Neural progenitor cell (in vitro differentiated cells): ENCODE measurements around the gene NFIX. TPM values are rescaled to one million over a fixed set of nuclear protein-coding genes. Genes with fewer than 3 reads are reported as not detected.

Experiments
- DNase-seq: peaks from one replicate; pipeline ENCODE4 v3.0.0-alpha.2; 2016; ENCODE audit warnings: low spot score
- H2AFZ ChIP-seq: fragments of 200-600 bp; sonication (generic); replicated peaks from 2 replicates; pipeline ENCODE4 v1.6.1; 2016; ENCODE audit warnings: antibody characterized with exemption
- H3F3A ChIP-seq: fragments of 200-600 bp; sonication (generic); 2 replicates; pipeline ENCODE4 v1.6.1; 2016; ENCODE audit warnings: antibody characterized with exemption, low read depth
- H3K27ac ChIP-seq: fragments of 200-600 bp; sonication (generic); 2 replicates; pipeline ENCODE4 v1.5.1; 2016; ENCODE audit warnings: mild to moderate bottlenecking
- H3K27me3 ChIP-seq: fragments of 200-600 bp; sonication (generic); 2 replicates; pipeline ENCODE4 v1.6.1; 2016; ENCODE audit warnings: mild to moderate bottlenecking, moderate library complexity
- H3K36me3 ChIP-seq: fragments of 200-600 bp; sonication (generic); 2 replicates; pipeline ENCODE4 v1.5.1; 2016
- H3K4me1 ChIP-seq: fragments of 200-600 bp; sonication (generic); 2 replicates; pipeline ENCODE4 v1.6.1; 2016; ENCODE audit warnings: mixed run types
- H3K4me2 ChIP-seq: fragments of 200-600 bp; sonication (generic); 2 replicates; pipeline ENCODE4 v1.6.1; 2016
- H3K4me3 ChIP-seq: fragments of 200-600 bp; sonication (generic); 2 replicates; pipeline ENCODE4 v1.5.1; 2016
- H3K79me2 ChIP-seq: fragments of 200-600 bp; sonication (generic); 2 replicates; pipeline ENCODE4 v1.6.1; 2016; ENCODE audit warnings: low read depth
- H3K9ac ChIP-seq: fragments of 200-600 bp; sonication (generic); 2 replicates; pipeline ENCODE4 v1.6.1; 2016
- H3K9me3 ChIP-seq: fragments of 200-600 bp; sonication (generic); 2 replicates; pipeline ENCODE4 v1.5.1; 2016; ENCODE audit warnings: low read depth
- H4K20me1 ChIP-seq: fragments of 200-600 bp; sonication (generic); 2 replicates; pipeline ENCODE4 v1.6.1; 2016; ENCODE audit warnings: low read depth
- H3K27ac Mint-ChIP-seq: 3 replicates; pipeline ENCODE4 v1.8.0; 2021; ENCODE audit warnings: mixed read lengths
- H3K27me3 Mint-ChIP-seq: 2 replicates; pipeline ENCODE4 v1.8.0; 2022; ENCODE audit warnings: low read depth, mild to moderate bottlenecking, inconsistent platforms, moderate library complexity, mixed read lengths; ENCODE audit not compliant: insufficient read depth
- H3K36me3 Mint-ChIP-seq: 3 replicates; pipeline ENCODE4 v1.8.0; 2021; ENCODE audit warnings: mixed read lengths
- H3K4me1 Mint-ChIP-seq: 3 replicates; pipeline ENCODE4 v1.8.0; 2021; ENCODE audit warnings: mixed read lengths
- H3K4me3 Mint-ChIP-seq: 3 replicates; pipeline ENCODE4 v1.8.0; 2021; ENCODE audit warnings: mild to moderate bottlenecking, moderate library complexity, mixed read lengths
- H3K9me3 Mint-ChIP-seq: 3 replicates; pipeline ENCODE4 v1.8.0; 2020; ENCODE audit warnings: mixed read lengths
- EZH2 ChIP-seq: fragments of 200-600 bp; sonication (generic); IDR thresholded peaks from 2 replicates; pipeline ENCODE4 v1.6.1; 2017; ENCODE audit warnings: antibody characterized with exemption, mild to moderate bottlenecking, moderate library complexity
- EZH2phosphoT487 ChIP-seq: fragments of 200-600 bp; sonication (generic); IDR thresholded peaks from 2 replicates; pipeline ENCODE4 v1.6.1; 2017; ENCODE audit warnings: antibody characterized with exemption
- total RNA-seq: library from RNA; depleted of rRNA; stranded (reverse); fragments of >200 nt; gene quantifications from 2 replicates; pipeline ENCODE4 v1.2.3, GENCODE V29; 2015; ENCODE audit warnings: low replicate concordance
- TF ChIP-seq, protein P1 (sequence below): fragments of 200-600 bp; sonication (generic); IDR thresholded peaks from 2 replicates; pipeline ENCODE4 v1.5.1; 2017; ENCODE audit warnings: antibody characterized with exemption, mild to moderate bottlenecking

Gene NFIX
- total RNA-seq, 1 donor from 2014 or later = 0.06 TPM

DNA sequence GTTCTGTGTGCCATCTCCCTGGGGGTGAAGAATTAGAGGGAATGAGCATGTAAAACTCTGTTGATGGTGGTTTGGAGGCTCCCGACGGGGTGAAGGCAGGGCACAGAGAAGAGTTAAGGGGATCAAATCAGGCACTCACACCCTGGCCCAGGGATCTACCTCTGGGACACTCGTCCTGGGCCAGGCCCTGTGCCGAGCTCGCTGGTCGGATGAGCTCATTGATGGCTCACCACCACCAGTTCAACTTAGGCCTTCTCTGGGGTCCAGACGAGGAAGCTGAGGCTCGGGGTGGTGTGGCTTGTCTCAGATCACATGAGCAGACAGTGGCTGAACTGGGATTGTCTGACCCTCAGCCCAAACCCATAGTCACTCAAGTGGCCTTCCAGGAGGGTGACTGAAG is 124.4 kb downstream of the NFIX start:
- Mint-ChIP-seq H3K4me1 (peaks cover 54% of the 10 kb centered on the region), H3K4me3 (peak overlapping the region; percentile 93)

DNA sequence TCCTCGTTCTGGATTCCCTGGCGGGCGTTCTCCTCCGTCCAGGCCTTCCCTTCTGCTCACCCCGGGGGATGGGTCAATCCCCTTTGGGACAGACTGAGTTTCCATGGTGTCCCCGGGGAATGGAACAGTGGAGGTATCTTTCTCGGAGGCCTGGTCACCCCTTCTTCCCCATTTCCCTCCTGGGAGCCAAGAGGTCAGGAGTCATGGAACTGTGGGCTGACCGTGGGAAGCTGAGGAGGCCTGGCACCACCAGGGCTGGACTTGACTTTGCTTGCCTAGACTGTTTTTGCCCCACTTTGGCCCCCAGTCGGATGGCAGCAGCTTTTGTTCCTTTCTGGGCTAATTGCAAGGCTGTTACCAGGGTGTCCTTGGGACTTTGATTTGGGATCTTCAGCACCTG is 124.8 kb downstream of the NFIX start:
- no peak for DNase-seq
- no peak overlapping the region for H3K27ac ChIP-seq
- H3K9me3 ChIP-seq = no peaks in the 10 kb centered on the region
- Mint-ChIP-seq H3K4me3 (peak overlapping the region; percentile 93), H3K9me3 (no peaks in the 10 kb centered on the region), H3K36me3 (peaks cover 12% of the 10 kb centered on the region), H3K4me1 (peaks cover 54% of the 10 kb centered on the region), H3K27me3 (peaks cover 11% of the 10 kb centered on the region), H3K27ac (no peak overlapping the region)
- peaks cover 66% of the 10 kb centered on the region for H4K20me1 ChIP-seq
- no peak overlapping the region for H2AFZ ChIP-seq
- peaks cover 22% of the 10 kb centered on the region for H3K4me1 ChIP-seq
- H3K36me3 ChIP-seq = no peaks in the 10 kb centered on the region
- H3K9ac ChIP-seq = no peak overlapping the region
- TF ChIP-seq, protein P1, sequence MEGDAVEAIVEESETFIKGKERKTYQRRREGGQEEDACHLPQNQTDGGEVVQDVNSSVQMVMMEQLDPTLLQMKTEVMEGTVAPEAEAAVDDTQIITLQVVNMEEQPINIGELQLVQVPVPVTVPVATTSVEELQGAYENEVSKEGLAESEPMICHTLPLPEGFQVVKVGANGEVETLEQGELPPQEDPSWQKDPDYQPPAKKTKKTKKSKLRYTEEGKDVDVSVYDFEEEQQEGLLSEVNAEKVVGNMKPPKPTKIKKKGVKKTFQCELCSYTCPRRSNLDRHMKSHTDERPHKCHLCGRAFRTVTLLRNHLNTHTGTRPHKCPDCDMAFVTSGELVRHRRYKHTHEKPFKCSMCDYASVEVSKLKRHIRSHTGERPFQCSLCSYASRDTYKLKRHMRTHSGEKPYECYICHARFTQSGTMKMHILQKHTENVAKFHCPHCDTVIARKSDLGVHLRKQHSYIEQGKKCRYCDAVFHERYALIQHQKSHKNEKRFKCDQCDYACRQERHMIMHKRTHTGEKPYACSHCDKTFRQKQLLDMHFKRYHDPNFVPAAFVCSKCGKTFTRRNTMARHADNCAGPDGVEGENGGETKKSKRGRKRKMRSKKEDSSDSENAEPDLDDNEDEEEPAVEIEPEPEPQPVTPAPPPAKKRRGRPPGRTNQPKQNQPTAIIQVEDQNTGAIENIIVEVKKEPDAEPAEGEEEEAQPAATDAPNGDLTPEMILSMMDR = no peak
- TF ChIP-seq EZH2phosphoT487 (no peak), EZH2 (no peak)
- peak overlapping the region; percentile 73 for H3K4me2 ChIP-seq
- H3K4me3 ChIP-seq = no peak overlapping the region
- peaks cover 14% of the 10 kb centered on the region for H3F3A ChIP-seq
- H3K79me2 ChIP-seq = peaks cover 84% of the 10 kb centered on the region
- no peaks in the 10 kb centered on the region for H3K27me3 ChIP-seq

More for the DNA sequence above, 124.4 kb downstream of the NFIX start:
- peak overlapping the region; percentile 100 for H3K4me3 ChIP-seq
- Mint-ChIP-seq H3K9me3 (no peaks in the 10 kb centered on the region), H3K36me3 (peaks cover 12% of the 10 kb centered on the region), H3K27me3 (peaks cover 11% of the 10 kb centered on the region), H3K27ac (peak overlapping the region; percentile 57)
- peaks cover 84% of the 10 kb centered on the region for H3K79me2 ChIP-seq
- no peaks in the 10 kb centered on the region for H3K27me3 ChIP-seq
- H3K9ac ChIP-seq = no peak overlapping the region
- H3K4me2 ChIP-seq = peak overlapping the region; percentile 73
- H3K4me1 ChIP-seq = peaks cover 22% of the 10 kb centered on the region
- H3K27ac ChIP-seq = no peak overlapping the region
- H2AFZ ChIP-seq = no peak overlapping the region
- H3F3A ChIP-seq = peaks cover 14% of the 10 kb centered on the region
- no peak for TF ChIP-seq EZH2phosphoT487
- TF ChIP-seq EZH2 = no peak
- TF ChIP-seq, protein P1 = no peak
- no peaks in the 10 kb centered on the region for H3K36me3 ChIP-seq
- DNase-seq = no peak
- peaks cover 62% of the 10 kb centered on the region for H4K20me1 ChIP-seq
- H3K9me3 ChIP-seq = no peaks in the 10 kb centered on the region

DNA sequence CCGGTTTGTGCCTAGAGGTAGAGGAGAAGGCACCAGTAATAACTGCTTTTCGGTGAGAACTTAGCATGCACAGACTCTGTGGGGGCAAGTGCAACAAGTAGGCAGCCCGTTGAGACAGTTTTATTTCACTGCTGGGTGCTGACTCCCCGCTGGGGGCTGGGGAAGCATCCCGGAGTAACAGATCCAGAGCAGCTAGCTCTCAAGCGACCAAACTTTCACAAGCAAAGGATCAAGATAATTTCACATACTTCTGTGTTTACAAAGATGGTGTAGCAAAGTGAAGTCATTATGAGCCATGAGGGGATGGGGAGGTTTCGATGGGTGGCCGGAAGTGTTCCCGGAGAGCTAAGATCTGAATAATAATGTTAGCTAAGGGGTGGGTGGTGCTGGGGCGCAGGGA is 125.5 kb downstream of the NFIX start:
- Mint-ChIP-seq H3K4me1 (peaks cover 49% of the 10 kb centered on the region), H3K4me3 (peak overlapping the region; percentile 21), H3K27me3 (peaks cover 11% of the 10 kb centered on the region), H3K9me3 (no peaks in the 10 kb centered on the region), H3K36me3 (peaks cover 9% of the 10 kb centered on the region), H3K27ac (no peak overlapping the region)
- TF ChIP-seq EZH2 (no peak), EZH2phosphoT487 (no peak)
- TF ChIP-seq, protein P1 = no peak
- Histone ChIP-seq H3K36me3 (no peaks in the 10 kb centered on the region), H3K4me2 (no peak overlapping the region), H3K4me3 (no peak overlapping the region), H3K4me1 (peaks cover 16% of the 10 kb centered on the region), H3F3A (peaks cover 14% of the 10 kb centered on the region), H3K27me3 (no peaks in the 10 kb centered on the region), H4K20me1 (peaks cover 74% of the 10 kb centered on the region), H2AFZ (no peak overlapping the region), H3K9ac (no peak overlapping the region), H3K27ac (no peak overlapping the region), H3K9me3 (no peaks in the 10 kb centered on the region), H3K79me2 (peaks cover 84% of the 10 kb centered on the region)
- DNase-seq = no peak
